ENCODE data around the gene SUSD1. TPM values are rescaled to one million over a fixed set of nuclear protein-coding genes. Genes with fewer than 3 reads are reported as not detected.

The SUSD1 gene
- total RNA-seq, 1 experiment from 2014 or later: 7.9 TPM

DNA sequence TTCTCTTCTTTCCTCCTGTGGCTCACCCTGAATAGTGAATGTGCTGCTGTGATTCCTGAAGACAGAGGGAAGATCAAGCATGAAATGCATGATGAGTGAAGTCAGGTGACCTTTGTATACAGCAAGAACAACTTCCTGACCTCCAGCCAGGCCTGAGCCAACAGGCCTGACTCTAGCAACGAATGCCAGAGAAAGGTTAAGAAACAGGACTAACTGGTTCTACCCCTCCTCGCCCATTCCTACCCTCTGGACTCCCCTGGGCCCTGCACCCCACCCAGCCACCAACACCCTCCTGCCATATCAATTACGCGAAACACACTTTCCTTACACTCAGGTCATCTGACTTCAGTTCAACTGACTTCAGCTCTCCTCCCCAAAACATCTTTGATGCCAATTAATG lies 4.9 kb downstream of the SUSD1 start:
- H3K27me3 ChIP-seq (ENCODE audit: insufficient read depth, low read length): no peaks in the 10 kb centered on the region
- POLR2A ChIA-PET: no interaction called here
- DNase-seq (ENCODE audit: low read depth, low spot score) (no peak), ATAC-seq (peak; percentile 31; the same call in 1 of the 2 replicates)
- RAD21 ChIA-PET (ENCODE audit: low non-redundant PET in 1 of 2, low total read pairs in 2 of 2, uncharacterized antibody in 2 of 2, unreplicated experiment in 2 of 2): no interaction called here
- H3K36me3 ChIP-seq (ENCODE audit: control insufficient read depth in 1 of 2, insufficient read depth in 2 of 2, low read length in 2 of 2): no peaks in the 10 kb centered on the region
- BruUV-seq (replicated peaks): no TSS peak
- H3K27ac ChIP-seq (ENCODE audit: low read depth, low read length): peak overlapping the region; percentile 26; the same call in 1 of the 2 replicates
- TF ChIP-seq JUND (IDR thresholded peaks at IDR 0.05): no peak
- no peak for TF ChIP-seq YY1 (IDR thresholded peaks at IDR 0.05; ENCODE audit: extremely low read depth, insufficient replicate concordance, low read depth, low read length)
- TF ChIP-seq SP1 (IDR thresholded peaks at IDR 0.05; ENCODE audit: low read depth): peak; percentile 84
- peak; percentile 45; the same call in 1 of the 2 replicates for TF ChIP-seq POLR2AphosphoS5 (IDR thresholded peaks at IDR 0.05; ENCODE audit: low read depth, low read length)
- peak; percentile 33; the same call in 1 of the 2 replicates for TF ChIP-seq MAX (IDR thresholded peaks at IDR 0.05)
- TF ChIP-seq CBX3 (IDR thresholded peaks at IDR 0.05; ENCODE audit: low read depth): peak; percentile 86
- peak; percentile 4; the same call in 1 of the 2 replicates for TF ChIP-seq RAD21 (IDR thresholded peaks at IDR 0.05; ENCODE audit: low read depth)
- no peak for TF ChIP-seq SIN3A (IDR thresholded peaks at IDR 0.05; ENCODE audit: low read depth)
- no peak overlapping the region for H2AFZ ChIP-seq (ENCODE audit: low read depth, low read length, poor library complexity, severe bottlenecking)
- H3K4me2 ChIP-seq (ENCODE audit: low read length): peak overlapping the region; percentile 62
- H3K9me2 ChIP-seq (ENCODE audit: insufficient read depth): no peaks in the 10 kb centered on the region
- H3K79me2 ChIP-seq (ENCODE audit: insufficient read depth, low read length): no peaks in the 10 kb centered on the region
- no peaks in the 10 kb centered on the region for H4K20me1 ChIP-seq (ENCODE audit: insufficient read depth)
- intact Hi-C loops (cut with micrococcal nuclease): loop anchor here (5.0 kb wide), 1 partner anchor 162 kb away; the partner anchor contains the start of gene PTBP3
- no peak overlapping the region for H3K9ac ChIP-seq (ENCODE audit: low read length)
- peaks cover 21 to 50% of the 10 kb centered on the region in 2 experiments for H3K4me1 ChIP-seq (ENCODE audit: control insufficient read depth in 1 of 2, insufficient read depth in 2 of 2, low read length in 2 of 2)
- H3K9me3 ChIP-seq (ENCODE audit: control insufficient read depth in 1 of 2, insufficient read depth in 1 of 2, low read depth in 1 of 2, low read length in 2 of 2): no peaks in the 10 kb centered on the region
- CTCF ChIA-PET: no interaction called here
- H3K4me3 ChIP-seq (replicated peaks in 1 of 2; ENCODE audit: low read depth in 1 of 2, low read length in 2 of 2): no peak overlapping the region

DNA sequence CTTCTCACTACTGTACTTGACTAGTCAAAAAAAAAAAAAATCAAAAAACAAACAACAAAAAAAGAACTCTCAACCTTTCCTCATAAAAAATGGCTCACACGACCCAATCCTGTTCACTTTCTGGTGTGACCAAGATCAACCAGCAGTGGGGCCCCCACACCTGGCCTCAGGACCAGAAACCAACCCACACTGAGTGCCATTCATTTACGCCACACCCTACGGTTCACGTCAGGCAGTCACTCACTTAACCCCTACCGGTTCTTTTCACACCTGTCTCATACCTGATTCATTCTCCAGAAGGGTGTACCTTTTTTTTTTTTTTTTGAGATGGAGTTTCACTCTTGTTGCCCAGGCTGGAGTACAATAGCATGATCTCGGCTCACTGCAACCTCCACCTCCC lies 5.7 kb downstream of the SUSD1 start:
- H3K9me3 ChIP-seq (ENCODE audit: control insufficient read depth in 1 of 2, insufficient read depth in 1 of 2, low read depth in 1 of 2, low read length in 2 of 2): no peaks in the 10 kb centered on the region
- no peak overlapping the region for H3K27ac ChIP-seq (ENCODE audit: low read depth, low read length)
- no peaks in the 10 kb centered on the region for H3K27me3 ChIP-seq (ENCODE audit: insufficient read depth, low read length)
- DNase-seq (ENCODE audit: low read depth, low spot score) (no peak), ATAC-seq (no peak)
- H3K4me2 ChIP-seq (ENCODE audit: low read length): peak overlapping the region; percentile 62; the same call in 1 of the 2 replicates
- H3K9ac ChIP-seq (ENCODE audit: low read length): no peak overlapping the region
- no peaks in the 10 kb centered on the region for H3K79me2 ChIP-seq (ENCODE audit: insufficient read depth, low read length)
- POLR2A ChIA-PET: no interaction called here
- H2AFZ ChIP-seq (ENCODE audit: low read depth, low read length, poor library complexity, severe bottlenecking): no peak overlapping the region
- no peaks in the 10 kb centered on the region for H4K20me1 ChIP-seq (ENCODE audit: insufficient read depth)
- intact Hi-C loops (cut with micrococcal nuclease): no loop called here
- peaks cover 20 to 45% of the 10 kb centered on the region in 2 experiments for H3K4me1 ChIP-seq (ENCODE audit: control insufficient read depth in 1 of 2, insufficient read depth in 2 of 2, low read length in 2 of 2)
- no peaks in the 10 kb centered on the region for H3K36me3 ChIP-seq (ENCODE audit: control insufficient read depth in 1 of 2, insufficient read depth in 2 of 2, low read length in 2 of 2)
- CTCF ChIA-PET: no interaction called here
- RAD21 ChIA-PET (ENCODE audit: low non-redundant PET in 1 of 2, low total read pairs in 2 of 2, uncharacterized antibody in 2 of 2, unreplicated experiment in 2 of 2): no interaction called here
- no TSS peak for BruUV-seq (replicated peaks)
- TF ChIP-seq SP1 (IDR thresholded peaks at IDR 0.05; ENCODE audit: low read depth) (no peak), CEBPB (IDR thresholded peaks at IDR 0.05; ENCODE audit: low read depth) (no peak), CBX3 (IDR thresholded peaks at IDR 0.05; ENCODE audit: low read depth) (no peak), ELF1 (IDR thresholded peaks at IDR 0.05; ENCODE audit: borderline replicate concordance, low read depth) (no peak), ZNF274 (IDR thresholded peaks at IDR 0.05; ENCODE audit: low read depth, low read length) (no peak)
- H3K9me2 ChIP-seq (ENCODE audit: insufficient read depth): no peaks in the 10 kb centered on the region
- no peak overlapping the region for H3K4me3 ChIP-seq (replicated peaks in 1 of 2; ENCODE audit: low read depth in 1 of 2, low read length in 2 of 2)

Measured in HCT116 (cell line).